IPS DF 4.7 (cell line): Measurements from ENCODE around the gene LTBP1.

Experiments used
- DNase-seq: peaks from one replicate; pipeline ENCODE4 v3.0.0-alpha.2; 2013; ENCODE audit warnings: low spot score; ENCODE audit errors: extremely low read depth

LTBP1 gene

GRCh38 chr2:33077311-33077710, 130.6 kb downstream of the LTBP1 start:
- no peak for DNase-seq

- DNase-seq, result no peak
Measured at GRCh38 chr2:33077844-33078243, 131.1 kb downstream of the LTBP1 start.

DNA sequence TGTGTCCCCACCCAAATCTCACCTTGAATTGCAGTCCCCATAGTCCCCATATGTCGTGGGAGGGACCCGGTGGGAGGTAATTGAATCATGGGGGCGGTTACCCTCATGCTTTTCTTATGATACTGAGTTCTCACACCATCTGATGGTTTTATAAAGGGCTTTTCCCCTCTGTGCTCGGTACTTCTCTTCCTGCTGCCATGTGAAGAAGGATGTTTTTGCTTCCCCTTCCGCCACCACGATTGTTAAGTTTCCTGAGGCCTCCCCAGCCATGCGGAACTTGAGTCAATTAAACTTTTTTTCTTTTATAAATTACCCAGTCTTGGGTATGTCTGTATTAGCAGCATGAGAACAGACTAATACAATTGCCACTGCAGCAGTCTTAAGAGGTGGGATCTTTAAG, 134.9 kb downstream of the LTBP1 start:
- DNase-seq, result no peak

DNA sequence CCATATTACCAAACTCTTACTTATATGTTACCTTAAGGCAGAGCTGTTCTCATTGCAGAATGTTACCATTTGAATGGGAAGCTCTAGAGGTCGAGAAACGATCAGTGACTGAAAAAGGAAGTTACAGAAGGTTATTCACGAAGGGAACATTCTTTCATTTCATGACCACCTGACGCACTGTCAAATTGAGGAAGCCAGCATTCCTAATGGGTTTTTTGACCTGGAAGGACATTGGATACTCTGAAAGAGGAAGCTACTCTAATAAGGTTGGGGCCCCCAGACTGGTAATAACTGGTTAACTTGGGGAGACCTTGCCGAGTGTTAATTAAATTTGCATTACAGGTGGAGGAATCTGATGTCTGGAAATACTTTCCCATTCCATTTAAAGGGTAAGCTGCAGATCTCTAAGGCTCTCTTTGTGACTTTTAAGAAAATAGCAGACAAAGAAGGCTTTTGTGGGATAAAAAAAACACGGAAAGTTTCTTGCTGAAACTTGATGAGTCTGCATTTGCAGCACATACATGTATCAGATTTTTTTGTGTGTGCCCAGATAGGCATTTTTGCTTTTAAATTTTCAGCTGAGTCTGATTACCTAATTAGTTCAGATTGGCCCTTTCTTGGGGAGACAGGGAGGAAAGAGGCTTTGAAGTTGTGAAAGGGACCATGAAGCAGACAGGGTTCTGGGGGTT, 137.1 kb downstream of the LTBP1 start:
- no peak for DNase-seq

DNA sequence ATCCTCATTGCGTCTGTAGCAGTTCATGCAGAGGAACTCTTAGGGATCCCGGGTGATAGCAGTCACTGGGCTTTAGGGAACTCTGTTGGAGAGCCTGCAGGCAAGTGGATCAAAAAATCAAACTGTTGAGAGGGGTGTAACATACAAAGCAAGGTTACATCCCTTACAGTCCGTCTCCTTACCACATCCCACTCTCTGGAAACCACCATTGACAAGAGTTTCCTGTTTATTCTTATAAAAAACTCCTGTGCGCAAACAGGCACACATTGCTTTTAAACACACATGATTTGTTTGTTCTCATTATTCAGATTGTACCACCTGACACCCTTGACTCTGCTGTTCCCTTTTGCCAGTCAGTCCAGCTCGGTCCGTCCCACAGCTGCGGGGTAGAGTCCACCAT, 137.7 kb downstream of the LTBP1 start:
- no peak for DNase-seq

DNA sequence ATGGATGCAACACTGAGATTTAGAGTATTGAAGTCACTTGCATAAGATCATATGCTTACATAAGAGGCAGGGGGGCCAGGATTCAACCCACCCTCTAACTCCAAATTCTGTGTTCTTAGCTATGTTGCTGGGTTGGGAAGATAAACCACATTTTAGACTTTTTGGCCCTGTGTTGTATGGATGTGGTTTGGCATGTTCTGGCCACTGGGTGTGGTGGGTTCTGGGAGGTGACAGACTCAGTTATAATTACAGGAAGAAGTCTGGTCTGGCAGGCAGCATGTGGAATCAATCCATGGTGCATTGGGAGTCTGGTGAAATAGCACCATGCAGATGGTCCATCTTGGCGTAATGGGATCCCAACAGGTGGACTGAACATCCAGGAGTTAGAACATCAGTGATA, 138.9 kb downstream of the LTBP1 start:
- DNase-seq, result no peak

- no peak for DNase-seq
Measured at GRCh38 chr2:33086400-33087015, 139.8 kb downstream of the LTBP1 start.

DNA sequence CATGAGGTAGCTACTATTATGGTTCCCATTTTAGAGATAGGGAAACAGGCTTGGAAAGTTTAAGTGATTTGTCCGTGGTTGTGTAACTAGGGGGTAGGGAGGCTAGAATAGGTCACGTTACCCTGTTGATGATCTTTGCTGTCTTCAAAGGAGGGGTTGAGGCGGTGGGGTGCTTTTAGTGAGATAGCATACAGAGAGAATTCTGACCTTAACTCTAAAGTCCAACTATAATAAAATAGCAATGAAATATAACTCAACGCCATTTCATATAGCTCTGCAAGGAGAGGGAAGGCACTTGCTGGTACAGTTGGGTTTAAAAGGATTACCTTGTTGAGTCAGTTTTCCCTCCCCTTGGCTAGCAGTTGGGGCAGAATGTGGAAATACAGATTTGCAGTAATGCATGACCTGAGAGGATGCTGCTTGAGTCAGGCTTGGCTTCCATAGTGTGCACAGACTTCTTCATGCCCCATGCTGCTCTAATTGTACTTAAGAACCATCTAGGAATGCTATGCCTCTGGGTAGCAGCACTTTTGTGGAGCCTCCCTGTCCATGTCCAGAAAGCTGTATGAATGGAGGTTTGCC, 143.9 kb downstream of the LTBP1 start:
- DNase-seq, result no peak

DNA sequence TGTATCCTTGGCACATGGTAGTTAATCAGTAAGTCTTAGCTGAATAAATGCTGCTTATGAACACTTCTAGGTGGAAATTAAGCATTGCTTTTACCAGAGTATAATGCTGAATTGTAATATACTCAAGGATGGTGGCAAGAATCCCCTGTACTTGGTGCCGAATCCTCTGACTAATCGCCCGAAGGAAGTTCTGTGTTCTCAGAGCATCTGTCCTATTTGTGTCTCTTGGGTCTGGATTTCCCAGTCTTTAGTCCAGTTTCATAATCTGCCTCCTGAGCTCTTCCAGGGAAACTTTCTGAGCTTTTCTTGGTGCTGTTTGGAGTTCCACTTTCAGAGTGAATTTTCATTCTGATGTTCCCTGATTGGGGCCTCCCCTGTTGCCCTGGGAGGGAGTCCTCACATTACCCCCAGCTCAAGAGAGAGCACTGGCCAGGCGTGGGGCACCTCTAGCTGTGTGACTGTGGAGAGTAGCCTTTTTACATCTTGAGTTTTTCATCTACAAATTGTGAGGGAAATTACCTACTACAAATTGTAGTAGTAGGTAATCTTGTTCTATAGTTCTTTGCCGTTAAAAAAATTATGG, 144.9 kb downstream of the LTBP1 start:
- DNase-seq, result no peak

DNA sequence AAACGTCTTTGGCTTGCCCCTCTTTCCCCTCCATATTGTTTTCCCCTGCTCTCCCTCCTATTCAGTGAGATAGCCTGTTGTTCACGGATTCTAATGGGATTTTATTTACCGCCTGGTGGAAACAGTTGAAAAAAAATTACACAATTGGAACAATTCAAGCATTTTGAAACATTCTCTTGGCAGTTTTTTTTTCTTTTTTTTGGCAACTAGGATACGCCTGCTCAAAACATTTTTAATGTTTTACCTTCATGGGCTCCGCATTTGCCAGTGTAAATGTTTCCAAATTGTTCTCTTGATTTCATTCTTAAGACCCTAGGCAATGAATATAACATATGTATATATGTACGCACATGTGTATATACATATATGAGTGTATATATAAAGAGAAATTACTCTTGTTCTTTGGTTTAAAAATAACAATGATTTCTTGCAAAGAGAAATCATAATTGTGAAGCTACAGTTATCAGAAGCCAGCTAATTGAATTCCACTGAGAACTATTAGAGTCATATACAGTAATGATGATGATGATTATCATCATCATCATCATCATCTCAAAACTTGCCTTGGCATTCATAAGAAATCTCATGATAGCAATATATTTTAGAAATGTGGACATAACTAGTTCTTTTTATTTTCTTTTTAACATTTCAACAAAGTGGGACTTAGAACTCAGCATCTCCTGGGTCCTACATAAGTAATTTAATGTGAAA, 146.7 kb downstream of the LTBP1 start:
- no peak for DNase-seq

GRCh38 chr2:33094303-33094702, 147.6 kb downstream of the LTBP1 start:
- no peak for DNase-seq

- no peak for DNase-seq
Measured at GRCh38 chr2:33099989-33100388, 153.2 kb downstream of the LTBP1 start.

DNA sequence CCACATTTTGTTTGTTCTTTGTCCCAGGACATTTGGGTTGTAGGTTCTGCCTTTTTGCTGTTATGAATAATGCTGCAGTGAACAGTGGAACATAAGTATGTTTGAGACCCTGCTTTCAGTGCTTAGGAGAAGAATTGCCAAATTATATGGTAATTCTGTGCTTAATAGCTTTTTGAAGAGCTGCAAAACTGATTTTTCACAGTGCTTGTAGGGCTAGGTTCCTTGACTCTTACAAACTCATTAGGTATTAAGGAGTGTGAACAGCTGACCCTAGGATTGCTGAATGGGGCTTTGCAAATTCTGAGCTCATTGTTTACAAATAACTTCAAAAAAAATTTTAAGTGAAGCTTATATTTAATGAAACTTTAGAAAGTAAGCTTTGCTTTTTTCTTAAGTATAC, 154.2 kb downstream of the LTBP1 start:
- DNase-seq, result no peak

- no peak for DNase-seq
Measured at GRCh38 chr2:33104052-33104623, 157.4 kb downstream of the LTBP1 start.

- DNase-seq, result no peak
Measured at GRCh38 chr2:33104726-33105125, 158.0 kb downstream of the LTBP1 start.

GRCh38 chr2:33106115-33106514, 159.4 kb downstream of the LTBP1 start:
- DNase-seq, result no peak

- no peak for DNase-seq
Measured at GRCh38 chr2:33107690-33108482, 161.1 kb downstream of the LTBP1 start.

DNA sequence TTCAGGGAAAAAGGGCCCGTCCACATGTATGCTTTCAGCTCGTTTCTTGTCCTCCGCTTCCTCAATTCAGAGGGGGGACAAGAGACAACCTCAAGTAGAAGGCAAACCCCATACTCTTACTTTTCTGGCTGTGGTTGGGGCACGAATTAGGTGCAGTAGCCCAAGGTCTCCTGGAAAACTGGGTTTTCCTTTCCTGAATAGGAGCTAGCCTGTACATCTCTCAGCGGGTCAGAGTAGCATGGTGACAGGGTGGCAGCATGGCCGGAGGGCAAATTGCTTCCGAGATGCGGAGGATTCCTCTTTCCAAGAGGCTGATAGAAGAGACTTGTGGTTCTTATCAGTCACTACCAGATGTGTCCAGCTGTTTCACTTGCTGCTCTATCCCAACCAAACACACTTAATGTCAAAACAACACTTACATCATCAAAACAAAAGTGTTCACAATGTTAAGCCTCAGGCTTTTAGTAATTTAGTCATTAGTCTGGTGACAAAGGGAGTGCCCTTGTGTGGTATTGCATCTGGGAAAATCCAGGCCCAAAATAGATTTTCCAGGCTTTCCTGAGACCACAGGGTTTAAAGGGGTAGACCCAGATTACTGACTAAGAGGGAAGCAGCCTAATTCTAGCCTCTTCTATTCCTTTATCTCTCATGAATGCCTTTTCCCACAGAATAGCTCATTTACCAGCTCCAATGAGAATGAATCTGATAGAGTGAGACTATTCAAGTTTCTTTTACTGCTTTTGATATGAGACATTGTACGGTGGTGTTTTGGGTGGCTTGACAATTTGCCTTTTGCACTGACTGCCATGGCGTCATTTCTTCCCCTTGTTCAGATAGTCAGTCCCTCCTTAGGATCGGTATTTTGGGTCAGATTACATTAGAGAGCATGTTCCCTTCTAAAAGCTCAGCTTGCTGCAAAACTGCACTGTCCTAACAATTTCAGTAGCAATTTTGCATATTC, 162.0 kb downstream of the LTBP1 start:
- DNase-seq, result no peak

DNA sequence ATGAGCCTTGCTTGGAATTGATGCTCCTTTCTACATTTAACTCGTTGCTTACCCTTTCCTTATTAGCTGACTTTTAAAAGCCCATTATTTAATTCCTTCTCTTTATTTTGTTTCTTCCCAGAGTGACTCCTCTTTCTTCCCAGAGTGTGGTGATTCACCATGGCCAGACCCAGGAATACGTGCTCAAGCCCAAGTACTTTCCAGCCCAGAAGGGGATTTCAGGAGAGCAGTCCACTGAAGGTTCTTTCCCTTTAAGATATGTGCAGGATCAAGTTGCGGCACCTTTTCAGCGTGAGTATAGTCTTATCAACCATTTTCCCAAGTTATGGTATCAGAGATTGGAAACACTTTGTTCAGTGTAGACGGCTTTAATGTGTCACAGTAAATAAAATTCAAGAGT, 163.7 kb downstream of the LTBP1 start:
- DNase-seq, result no peak

- DNase-seq, result no peak
Measured at GRCh38 chr2:33111002-33111446, 164.3 kb downstream of the LTBP1 start.
